ENCODE data around the gene KLHL29.

KLHL29 gene

DNA sequence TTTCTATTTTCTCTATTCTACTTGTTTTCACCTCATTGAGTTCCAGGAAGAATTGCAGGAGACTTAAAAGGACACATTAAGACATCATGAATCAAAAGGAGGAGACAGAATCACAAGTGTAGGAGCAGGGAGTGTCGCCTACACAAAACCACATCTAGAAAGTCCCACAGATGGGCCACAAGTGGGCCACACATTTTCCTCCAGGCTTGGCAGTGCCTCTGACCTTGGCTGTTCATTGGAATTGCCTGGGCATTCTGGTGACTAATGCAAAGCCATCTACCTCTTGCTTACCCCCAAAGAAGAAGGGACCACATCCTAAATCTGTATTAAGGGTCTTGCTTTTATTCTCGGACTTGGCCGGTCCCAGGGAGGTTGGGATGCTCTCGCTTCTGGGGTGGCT, 103.6 kb downstream of the KLHL29 start:
- Histone ChIP-seq H3K4me3 (no peak overlapping the region), H3K27ac (no peak overlapping the region)
- TF ChIP-seq CTCF (IDR thresholded peaks at IDR 0.05) = no peak
- no peak for DNase-seq (ENCODE audit: low spot score)

GRCh38 chr2:23489471-23490322, 104.7 kb downstream of the KLHL29 start:
- no peak for DNase-seq (ENCODE audit: low spot score)
- H3K27ac ChIP-seq = no peak overlapping the region
- TF ChIP-seq CTCF (IDR thresholded peaks at IDR 0.05) = no peak
- no peak overlapping the region for H3K4me3 ChIP-seq

- TF ChIP-seq CTCF (IDR thresholded peaks at IDR 0.05) = no peak
- no peak for DNase-seq (ENCODE audit: low spot score)
- Histone ChIP-seq H3K4me3 (no peak overlapping the region), H3K27ac (no peak overlapping the region)
Measured at GRCh38 chr2:23491591-23492336, 106.8 kb downstream of the KLHL29 start.

- no peak overlapping the region for H3K4me3 ChIP-seq
- TF ChIP-seq CTCF (IDR thresholded peaks at IDR 0.05) = no peak
- no peak for DNase-seq (ENCODE audit: low spot score)
- H3K27ac ChIP-seq = no peak overlapping the region
Measured at GRCh38 chr2:23492337-23492675, 107.3 kb downstream of the KLHL29 start.

DNA sequence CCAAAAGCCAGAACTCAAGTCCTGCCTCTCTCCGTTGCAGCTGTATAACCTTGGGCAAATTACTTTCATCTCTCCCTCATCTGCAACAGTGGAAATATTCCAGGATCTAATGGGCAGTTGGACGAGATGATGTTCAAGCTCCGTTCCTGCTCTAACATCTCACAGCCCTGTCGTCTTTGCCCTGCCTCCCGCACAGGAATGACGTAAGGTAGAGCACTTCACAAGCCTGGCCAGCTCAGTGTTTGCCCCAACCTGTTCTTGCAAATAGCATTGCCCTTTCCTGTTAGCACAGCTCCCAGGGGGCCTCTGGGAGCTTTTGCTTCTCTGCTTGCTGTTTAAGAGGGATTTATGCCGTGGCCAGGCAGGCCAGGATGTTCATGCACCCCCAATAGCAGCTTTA, 107.9 kb downstream of the KLHL29 start:
- no peak for DNase-seq (ENCODE audit: low spot score)
- no peak overlapping the region for H3K27ac ChIP-seq
- no peak for TF ChIP-seq CTCF (IDR thresholded peaks at IDR 0.05)
- no peak overlapping the region for H3K4me3 ChIP-seq

DNA sequence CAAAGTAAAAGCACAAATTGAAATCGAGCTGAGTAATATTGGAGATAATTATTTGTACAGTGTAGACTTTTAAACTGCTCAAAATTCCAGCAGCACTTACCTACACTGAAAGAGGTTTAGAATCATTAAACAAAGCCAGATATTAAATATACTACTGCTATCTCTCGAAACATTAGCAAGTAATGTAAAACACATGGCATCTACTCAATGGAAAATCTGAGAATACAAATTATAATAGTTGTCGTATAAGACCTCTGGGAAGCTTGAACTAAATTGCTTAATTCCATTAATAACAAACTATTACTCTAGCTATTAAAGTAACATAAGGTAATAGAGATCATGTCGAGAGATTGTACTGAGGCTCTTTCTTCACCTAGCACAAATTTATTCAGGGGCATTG, 108.9 kb downstream of the KLHL29 start:
- DNase-seq (ENCODE audit: low spot score) = no peak
- no peak overlapping the region for H3K4me3 ChIP-seq
- H3K27ac ChIP-seq = no peak overlapping the region
- no peak for TF ChIP-seq CTCF (IDR thresholded peaks at IDR 0.05)

- Histone ChIP-seq H3K27ac (no peak overlapping the region), H3K4me3 (no peak overlapping the region)
- DNase-seq (ENCODE audit: low spot score) = no peak
- TF ChIP-seq CTCF (IDR thresholded peaks at IDR 0.05) = no peak
Measured at GRCh38 chr2:23494286-23494685, 109.3 kb downstream of the KLHL29 start.
